GM23248 (cell line): ENCODE results near the gene PABPC1L2B.
"Not testable (repeated sequence)": the region's sequence is repeated elsewhere in the genome, so short reads cannot be mapped to it uniquely, and the experiment has no call there.

ENCODE experiments used
- EZH2 ChIP-seq: fragments of 200-600 bp; sonication (generic); IDR thresholded peaks from 2 replicates; pipeline ENCODE4 v1.6.1; 2018; ENCODE audit warnings: antibody characterized with exemption, mild to moderate bottlenecking; ENCODE audit not compliant: insufficient read depth, poor library complexity, severe bottlenecking
- EZH2phosphoT487 ChIP-seq: fragments of 200-600 bp; sonication (generic); IDR thresholded peaks from 2 replicates; pipeline ENCODE4 v1.6.1; 2018; ENCODE audit warnings: antibody characterized with exemption, moderate library complexity, mild to moderate bottlenecking, low read depth; ENCODE audit not compliant: insufficient read depth

- not testable (repeated sequence) for TF ChIP-seq EZH2, EZH2phosphoT487
Measured at GRCh38 chrX:72959971-72960370, 42.8 kb upstream of the PABPC1L2B start.
